Smooth muscle cell (in vitro differentiated cells): ENCODE measurements around the gene RASSF6. TPM values are rescaled to one million over a fixed set of nuclear protein-coding genes. Genes with fewer than 3 reads are reported as not detected.

ENCODE experiments used
- DNase-seq: peaks from one replicate; lab custom pipeline; 2025; ENCODE audit not compliant: unreplicated experiment; lab: John Stamatoyannopoulos, UW
- H2AFZ ChIP-seq: fragments of 200-600 bp; sonication (generic); 2 replicates; pipeline ENCODE4 v1.6.0; 2016; ENCODE audit warnings: antibody characterized with exemption, low read depth, mild to moderate bottlenecking
- H3F3A ChIP-seq: fragments of 200-600 bp; sonication (generic); 2 replicates; pipeline ENCODE4 v1.6.0; 2017; ENCODE audit warnings: antibody characterized with exemption, low read depth
- H3K27ac ChIP-seq: fragments of 200-600 bp; sonication (generic); 2 replicates; pipeline ENCODE4 v1.5.1; 2016; ENCODE audit warnings: low read depth, mild to moderate bottlenecking
- H3K27me3 ChIP-seq: fragments of 200-600 bp; sonication (generic); 2 replicates; pipeline ENCODE4 v1.6.1; 2016; ENCODE audit warnings: low read depth, mild to moderate bottlenecking
- H3K36me3 ChIP-seq: fragments of 200-600 bp; sonication (generic); 2 replicates; pipeline ENCODE4 v1.5.1; 2016; ENCODE audit warnings: low read depth
- H3K4me1 ChIP-seq: fragments of 200-600 bp; sonication (generic); 2 replicates; pipeline ENCODE4 v1.5.1; 2016; ENCODE audit warnings: low read depth
- H3K4me2 ChIP-seq: fragments of 200-600 bp; sonication (generic); 2 replicates; pipeline ENCODE4 v1.6.0; 2016; ENCODE audit warnings: mild to moderate bottlenecking
- H3K4me3 ChIP-seq: fragments of 200-600 bp; sonication (generic); 2 replicates; pipeline ENCODE4 v1.5.1; 2016; ENCODE audit warnings: mild to moderate bottlenecking
- H3K79me2 ChIP-seq: fragments of 200-600 bp; sonication (generic); 2 replicates; pipeline ENCODE4 v1.6.0; 2016; ENCODE audit warnings: low read depth, mild to moderate bottlenecking
- H3K9ac ChIP-seq: fragments of 200-600 bp; sonication (generic); 2 replicates; pipeline ENCODE4 v1.6.0; 2016; ENCODE audit warnings: low read depth
- H3K9me3 ChIP-seq: fragments of 200-600 bp; sonication (generic); replicated peaks from 2 replicates; pipeline ENCODE4 v1.5.1; 2016; ENCODE audit warnings: low read depth
- H4K20me1 ChIP-seq: fragments of 200-600 bp; sonication (generic); 2 replicates; pipeline ENCODE4 v1.6.0; 2016; ENCODE audit warnings: low read depth
- whole genome bisulfite sequencing: methylation state at CpG from one replicate; pipeline ENCODE4 v1.1.7; 2016; ENCODE audit warnings: low lambda C conversion rate; 5-methylcytosine and 5-hydroxymethylcytosine counted together
- polyA plus RNA-seq: library from polyadenylated mRNA; unstranded; fragments of >200 nt; fragmentation: Nextera tagmentation; extraction: Ambion mirVana; gene quantifications from 2 replicates; pipeline ENCODE4 v1.2.1, GENCODE V29; 2016
- total RNA-seq: library from RNA; depleted of rRNA; stranded (reverse); fragments of >200 nt; gene quantifications from 2 replicates; pipeline ENCODE4 v1.2.3, GENCODE V29; 2014
- TF ChIP-seq, protein P1 (sequence below): fragments of 200-600 bp; sonication (generic); IDR thresholded peaks from 2 replicates; pipeline ENCODE4 v1.5.1; 2017; ENCODE audit warnings: borderline replicate concordance, mild to moderate bottlenecking, antibody characterized with exemption; ENCODE audit not compliant: insufficient read depth, poor library complexity, severe bottlenecking

RASSF6 gene
- total and polyA plus RNA-seq, 2 experiments from 2014 or later: 0.09 TPM; not detected in 1

GRCh38 chr4:73661646-73662119 lies 41.4 kb upstream of the RASSF6 start:
- 59% methylated on average over 2 of the region's 2 CpGs for WGBS
- H3K4me2 ChIP-seq: peak overlapping the region; percentile 27
- no peaks in the 10 kb centered on the region for H3K9me3 ChIP-seq
- no peaks in the 10 kb centered on the region for H3F3A ChIP-seq
- H4K20me1 ChIP-seq: no peaks in the 10 kb centered on the region
- no peak overlapping the region for H3K4me3 ChIP-seq
- no peak overlapping the region for H2AFZ ChIP-seq
- H3K79me2 ChIP-seq: no peaks in the 10 kb centered on the region
- no peak overlapping the region for H3K9ac ChIP-seq
- TF ChIP-seq, protein P1, sequence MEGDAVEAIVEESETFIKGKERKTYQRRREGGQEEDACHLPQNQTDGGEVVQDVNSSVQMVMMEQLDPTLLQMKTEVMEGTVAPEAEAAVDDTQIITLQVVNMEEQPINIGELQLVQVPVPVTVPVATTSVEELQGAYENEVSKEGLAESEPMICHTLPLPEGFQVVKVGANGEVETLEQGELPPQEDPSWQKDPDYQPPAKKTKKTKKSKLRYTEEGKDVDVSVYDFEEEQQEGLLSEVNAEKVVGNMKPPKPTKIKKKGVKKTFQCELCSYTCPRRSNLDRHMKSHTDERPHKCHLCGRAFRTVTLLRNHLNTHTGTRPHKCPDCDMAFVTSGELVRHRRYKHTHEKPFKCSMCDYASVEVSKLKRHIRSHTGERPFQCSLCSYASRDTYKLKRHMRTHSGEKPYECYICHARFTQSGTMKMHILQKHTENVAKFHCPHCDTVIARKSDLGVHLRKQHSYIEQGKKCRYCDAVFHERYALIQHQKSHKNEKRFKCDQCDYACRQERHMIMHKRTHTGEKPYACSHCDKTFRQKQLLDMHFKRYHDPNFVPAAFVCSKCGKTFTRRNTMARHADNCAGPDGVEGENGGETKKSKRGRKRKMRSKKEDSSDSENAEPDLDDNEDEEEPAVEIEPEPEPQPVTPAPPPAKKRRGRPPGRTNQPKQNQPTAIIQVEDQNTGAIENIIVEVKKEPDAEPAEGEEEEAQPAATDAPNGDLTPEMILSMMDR: no peak
- H3K27me3 ChIP-seq: no peaks in the 10 kb centered on the region
- no peaks in the 10 kb centered on the region for H3K4me1 ChIP-seq
- H3K27ac ChIP-seq: peak overlapping the region; percentile 60
- H3K36me3 ChIP-seq: no peaks in the 10 kb centered on the region
- no peak for DNase-seq

GRCh38 chr4:73660808-73661207 lies 40.6 kb upstream of the RASSF6 start:
- Histone ChIP-seq H3K9me3 (no peaks in the 10 kb centered on the region), H2AFZ (no peak overlapping the region), H3K4me2 (peak overlapping the region; percentile 27), H3K4me1 (no peaks in the 10 kb centered on the region), H3K27ac (peak overlapping the region; percentile 41), H3K4me3 (no peak overlapping the region), H3K79me2 (no peaks in the 10 kb centered on the region), H3K9ac (no peak overlapping the region), H3K36me3 (no peaks in the 10 kb centered on the region), H3F3A (no peaks in the 10 kb centered on the region), H4K20me1 (no peaks in the 10 kb centered on the region), H3K27me3 (no peaks in the 10 kb centered on the region)
- TF ChIP-seq, protein P1: no peak
- no peak for DNase-seq
- WGBS: 87% methylated on average over 3 of the region's 3 CpGs

DNA sequence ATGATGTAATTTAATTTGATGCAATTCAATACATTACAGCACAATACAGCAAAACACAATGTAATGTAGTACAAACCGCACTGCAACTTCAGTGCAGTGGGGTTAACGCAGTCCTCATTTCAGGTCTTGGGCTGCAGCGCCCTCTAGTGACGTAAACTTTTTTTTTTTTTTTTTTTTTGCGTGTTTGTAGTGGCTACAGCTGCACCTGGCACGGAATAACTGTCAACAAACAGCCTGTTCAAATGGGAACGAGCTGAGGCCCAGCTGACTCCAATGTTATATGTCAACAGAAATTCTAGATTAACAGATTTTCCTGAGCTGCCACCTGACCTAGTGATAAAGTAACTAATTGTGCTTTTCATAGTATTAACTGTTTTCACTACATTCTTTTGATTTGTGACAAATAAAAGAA lies 33.5 kb upstream of the RASSF6 start:
- DNase-seq: no peak
- Histone ChIP-seq H4K20me1 (no peaks in the 10 kb centered on the region), H3K9me3 (no peaks in the 10 kb centered on the region), H3K4me1 (no peaks in the 10 kb centered on the region), H3K9ac (no peak overlapping the region), H3K4me3 (no peak overlapping the region), H3K79me2 (no peaks in the 10 kb centered on the region), H3K27ac (no peak overlapping the region), H3K4me2 (no peak overlapping the region), H2AFZ (no peak overlapping the region), H3K27me3 (peaks cover 17% of the 10 kb centered on the region), H3F3A (no peaks in the 10 kb centered on the region), H3K36me3 (no peaks in the 10 kb centered on the region)
- TF ChIP-seq, protein P1: peak; percentile 45
- WGBS: 4% methylated on average over 7 of the region's 7 CpGs

DNA sequence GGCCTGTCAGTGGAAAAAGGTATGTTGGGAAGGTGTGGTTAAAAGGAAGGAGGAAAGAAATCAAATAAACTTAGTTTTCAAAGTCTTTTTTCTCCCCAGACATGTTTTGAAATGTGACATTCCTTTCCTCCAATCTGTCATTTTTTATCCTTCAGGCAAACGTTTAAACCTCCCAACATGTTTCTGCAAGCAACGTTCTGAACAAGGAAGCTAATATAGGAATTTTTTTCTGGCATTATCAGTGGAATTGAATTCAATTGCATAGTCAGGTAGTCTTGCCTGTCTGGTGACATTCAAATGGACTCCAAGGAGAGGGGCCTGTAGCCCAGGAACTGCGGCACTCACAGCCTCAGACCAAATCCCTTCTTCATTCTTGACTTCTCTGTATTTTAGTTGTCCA lies 30.0 kb upstream of the RASSF6 start:
- no peak overlapping the region for H2AFZ ChIP-seq
- no peaks in the 10 kb centered on the region for H3K36me3 ChIP-seq
- peaks cover 12% of the 10 kb centered on the region for H3K27me3 ChIP-seq
- H3K4me3 ChIP-seq: no peak overlapping the region
- H3K9me3 ChIP-seq: no peaks in the 10 kb centered on the region
- no peak overlapping the region for H3K27ac ChIP-seq
- no peak overlapping the region for H3K9ac ChIP-seq
- no peak overlapping the region for H3K4me2 ChIP-seq
- no peaks in the 10 kb centered on the region for H3K79me2 ChIP-seq
- TF ChIP-seq, protein P1: no peak
- DNase-seq: no peak
- WGBS: 74% methylated on average over 3 of the region's 3 CpGs
- no peaks in the 10 kb centered on the region for H3K4me1 ChIP-seq
- no peaks in the 10 kb centered on the region for H3F3A ChIP-seq
- no peaks in the 10 kb centered on the region for H4K20me1 ChIP-seq
